ENCODE results near the gene PKN2.

PKN2 gene

GRCh38 chr1:88736633-88737248 is 52.7 kb downstream of the PKN2 start:
- DNase-seq = peak; percentile 16

- DNase-seq = no peak
Observed at GRCh38 chr1:88737338-88737927, 53.4 kb downstream of the PKN2 start.

GRCh38 chr1:88740784-88741183 is 56.7 kb downstream of the PKN2 start:
- DNase-seq = no peak

GRCh38 chr1:88741413-88741812 is 57.3 kb downstream of the PKN2 start:
- DNase-seq = no peak

- no peak for DNase-seq
Observed at GRCh38 chr1:88742531-88742930, 58.5 kb downstream of the PKN2 start.

- no peak for DNase-seq
Observed at GRCh38 chr1:88744142-88744541, 60.1 kb downstream of the PKN2 start.

GRCh38 chr1:88746916-88747315 is 62.8 kb downstream of the PKN2 start:
- no peak for DNase-seq

- DNase-seq = no peak
Observed at GRCh38 chr1:88751714-88752113, 67.6 kb downstream of the PKN2 start.

- no peak for DNase-seq
Observed at GRCh38 chr1:88753506-88753905, 69.4 kb downstream of the PKN2 start.

GRCh38 chr1:88763649-88764406 is 79.8 kb downstream of the PKN2 start:
- DNase-seq = no peak

- no peak for DNase-seq
Observed at GRCh38 chr1:88768187-88768586, 84.1 kb downstream of the PKN2 start.

GRCh38 chr1:88768816-88769215 is 84.7 kb downstream of the PKN2 start:
- no peak for DNase-seq

- DNase-seq = no peak
Observed at GRCh38 chr1:88773540-88774150, 89.6 kb downstream of the PKN2 start.

- no peak for DNase-seq
Observed at GRCh38 chr1:88774151-88774556, 90.1 kb downstream of the PKN2 start.

- no peak for DNase-seq
Observed at GRCh38 chr1:88777604-88778149, 93.6 kb downstream of the PKN2 start.

GRCh38 chr1:88779880-88780279 is 95.8 kb downstream of the PKN2 start:
- DNase-seq = no peak

GRCh38 chr1:88780485-88780884 is 96.4 kb downstream of the PKN2 start:
- DNase-seq = no peak

- DNase-seq = no peak
Observed at GRCh38 chr1:88783145-88783544, 99.1 kb downstream of the PKN2 start.

- DNase-seq = no peak
Observed at GRCh38 chr1:88784551-88784950, 100.5 kb downstream of the PKN2 start.

- no peak for DNase-seq
Observed at GRCh38 chr1:88787023-88787903, 103.2 kb downstream of the PKN2 start.

- DNase-seq = no peak
Observed at GRCh38 chr1:88791192-88791591, 107.1 kb downstream of the PKN2 start.

GRCh38 chr1:88799491-88799890 is 115.4 kb downstream of the PKN2 start:
- no peak for DNase-seq
